IMR-90 (cell line): ENCODE results near the gene CARMIL1.

Experiments used
- BHLHE40 ChIP-seq: fragments of 150-350 bp; IDR thresholded peaks from 2 replicates; pipeline ENCODE4 v1.6.1; 2016; ENCODE audit warnings: mild to moderate bottlenecking, low read depth, low read length
- CEBPB ChIP-seq: IDR thresholded peaks from 2 replicates; pipeline ENCODE4 v1.6.1; 2012; ENCODE audit warnings: low read depth, low read length, improper control_type of control experiment
- CTCF ChIP-seq: conservative IDR thresholded peaks from 2 replicates; pipeline ENCODE4 v1.5.1; 2012; ENCODE audit warnings: mild to moderate bottlenecking, low read depth, low read length, improper control_type of control experiment
- ELK1 ChIP-seq: fragments of 150-350 bp; IDR thresholded peaks from 2 replicates; pipeline ENCODE4 v1.6.1; 2016; ENCODE audit warnings: low read depth, mild to moderate bottlenecking, low read length, moderate library complexity, borderline replicate concordance
- FOS ChIP-seq: fragments of 150-350 bp; IDR thresholded peaks from 2 replicates; pipeline ENCODE4 v1.6.1; 2016; ENCODE audit warnings: low read depth, low read length
- MAZ ChIP-seq: IDR thresholded peaks from 2 replicates; pipeline ENCODE4 v1.6.1; 2012; ENCODE audit warnings: low read depth, mild to moderate bottlenecking, low read length, improper control_type of control experiment, moderate library complexity, borderline replicate concordance
- NFE2L2 ChIP-seq: fragments of 150-350 bp; IDR thresholded peaks from 2 replicates; pipeline ENCODE4 v1.6.1; 2016; ENCODE audit warnings: low read depth, mild to moderate bottlenecking, low read length
- POLR2A ChIP-seq: IDR thresholded peaks from 2 replicates; pipeline ENCODE4 v1.6.1; 2012; ENCODE audit warnings: mild to moderate bottlenecking, low read depth, low read length
- RAD21 ChIP-seq: IDR thresholded peaks from 2 replicates; pipeline ENCODE4 v1.6.1; 2012; ENCODE audit warnings: low read length, improper control_type of control experiment
- RFX5 ChIP-seq: IDR thresholded peaks from 2 replicates; pipeline ENCODE4 v1.8.0; 2012; ENCODE audit warnings: low read depth, mild to moderate bottlenecking, low read length, moderate library complexity
- USF2 ChIP-seq: fragments of 150-350 bp; IDR thresholded peaks from 2 replicates; pipeline ENCODE4 v1.6.1; 2017; ENCODE audit warnings: mild to moderate bottlenecking, antibody characterized with exemption, low read length, low read depth

GRCh38 chr6:25297823-25298522 lies 18.8 kb downstream of the CARMIL1 start:
- TF ChIP-seq CTCF: no peak
- no peak for TF ChIP-seq ELK1
- TF ChIP-seq RAD21: no peak
- no peak for TF ChIP-seq POLR2A
- no peak for TF ChIP-seq BHLHE40
- no peak for TF ChIP-seq RFX5
- no peak for TF ChIP-seq CEBPB
- TF ChIP-seq FOS: no peak
- TF ChIP-seq MAZ: no peak
- TF ChIP-seq USF2: no peak
- no peak for TF ChIP-seq NFE2L2
